Neural progenitor cell (in vitro differentiated cells): ENCODE results near the gene TFAP2E.

Experiments
- EZH2 ChIP-seq: fragments of 200-600 bp; sonication (generic); IDR thresholded peaks from 2 replicates; pipeline ENCODE4 v1.6.1; 2017; ENCODE audit warnings: antibody characterized with exemption, mild to moderate bottlenecking, moderate library complexity
- EZH2phosphoT487 ChIP-seq: fragments of 200-600 bp; sonication (generic); IDR thresholded peaks from 2 replicates; pipeline ENCODE4 v1.6.1; 2017; ENCODE audit warnings: antibody characterized with exemption
- TF ChIP-seq, protein P1 (sequence below): fragments of 200-600 bp; sonication (generic); IDR thresholded peaks from 2 replicates; pipeline ENCODE4 v1.5.1; 2017; ENCODE audit warnings: antibody characterized with exemption, mild to moderate bottlenecking

DNA sequence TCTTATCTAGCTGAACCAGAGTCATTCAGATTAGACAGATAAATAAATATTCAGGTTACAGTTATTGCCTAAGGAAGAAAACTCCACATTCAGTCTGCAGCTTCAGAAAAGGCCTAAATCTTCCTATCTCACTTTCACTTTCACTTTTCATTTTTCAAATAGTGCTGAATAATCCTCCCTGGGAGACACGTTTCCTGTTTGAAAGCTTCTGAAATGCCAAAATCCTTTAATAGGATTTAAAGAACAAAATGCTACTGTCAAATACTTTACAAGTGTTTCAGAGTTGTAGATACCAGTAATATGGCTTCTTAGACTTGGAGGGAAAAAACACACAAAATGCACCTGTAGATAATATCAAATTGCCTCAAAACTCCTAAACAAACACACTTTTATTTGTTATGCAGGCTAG is 64.3 kb downstream of the TFAP2E start:
- TF ChIP-seq, protein P1, sequence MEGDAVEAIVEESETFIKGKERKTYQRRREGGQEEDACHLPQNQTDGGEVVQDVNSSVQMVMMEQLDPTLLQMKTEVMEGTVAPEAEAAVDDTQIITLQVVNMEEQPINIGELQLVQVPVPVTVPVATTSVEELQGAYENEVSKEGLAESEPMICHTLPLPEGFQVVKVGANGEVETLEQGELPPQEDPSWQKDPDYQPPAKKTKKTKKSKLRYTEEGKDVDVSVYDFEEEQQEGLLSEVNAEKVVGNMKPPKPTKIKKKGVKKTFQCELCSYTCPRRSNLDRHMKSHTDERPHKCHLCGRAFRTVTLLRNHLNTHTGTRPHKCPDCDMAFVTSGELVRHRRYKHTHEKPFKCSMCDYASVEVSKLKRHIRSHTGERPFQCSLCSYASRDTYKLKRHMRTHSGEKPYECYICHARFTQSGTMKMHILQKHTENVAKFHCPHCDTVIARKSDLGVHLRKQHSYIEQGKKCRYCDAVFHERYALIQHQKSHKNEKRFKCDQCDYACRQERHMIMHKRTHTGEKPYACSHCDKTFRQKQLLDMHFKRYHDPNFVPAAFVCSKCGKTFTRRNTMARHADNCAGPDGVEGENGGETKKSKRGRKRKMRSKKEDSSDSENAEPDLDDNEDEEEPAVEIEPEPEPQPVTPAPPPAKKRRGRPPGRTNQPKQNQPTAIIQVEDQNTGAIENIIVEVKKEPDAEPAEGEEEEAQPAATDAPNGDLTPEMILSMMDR: no peak
- TF ChIP-seq EZH2phosphoT487 (no peak), EZH2 (no peak)
